Stimulated activated naive CD4-positive, alpha-beta T cell treated with Interleukin-2 at 50 U/mL for 16 hours (primary cell): ENCODE measurements around the gene LRG1.

Experiments used
- DNase-seq: peaks from one replicate; lab custom pipeline; 2025; lab: John Stamatoyannopoulos, UW

LRG1 gene

DNA sequence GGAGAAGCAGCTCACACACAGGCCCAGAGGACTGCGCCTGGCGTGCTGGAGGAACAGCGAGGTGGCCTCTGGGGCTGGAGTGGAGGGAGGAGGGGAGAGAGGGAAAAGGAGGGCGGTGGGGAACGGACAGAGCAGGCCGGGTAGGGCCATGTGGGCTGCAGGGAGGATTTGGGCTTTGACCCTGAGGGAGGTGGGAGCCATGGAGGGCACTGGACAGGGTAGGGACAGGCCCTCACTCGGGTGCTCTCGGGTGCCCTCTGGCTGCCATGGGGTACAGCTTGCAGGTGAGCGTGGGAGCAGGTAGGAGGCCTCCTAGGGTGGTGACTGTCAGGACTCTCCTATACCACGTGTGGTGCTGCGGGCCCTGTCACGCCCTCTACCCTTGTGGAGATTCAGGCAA, 44.4 kb downstream of the LRG1 start:
- DNase-seq = no peak

DNA sequence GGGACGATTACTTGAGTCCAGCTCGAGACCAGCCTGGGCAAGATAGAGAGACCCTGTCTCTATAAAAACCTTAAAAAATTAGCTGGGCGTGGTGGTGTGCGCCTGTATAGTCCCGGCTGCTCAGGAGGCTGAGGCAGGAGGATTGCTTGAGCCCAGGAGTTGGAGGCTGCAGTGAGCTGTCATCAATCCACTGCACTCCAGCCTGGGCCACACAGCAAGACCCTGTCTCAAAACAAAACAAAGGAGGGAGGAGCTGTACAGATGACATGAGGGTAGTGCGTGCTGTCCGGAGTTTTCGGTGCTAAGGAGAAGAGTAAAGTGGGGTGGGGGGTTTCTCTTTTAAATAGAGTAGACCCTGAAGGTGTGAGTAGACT, 45.2 kb downstream of the LRG1 start:
- DNase-seq = no peak

DNA sequence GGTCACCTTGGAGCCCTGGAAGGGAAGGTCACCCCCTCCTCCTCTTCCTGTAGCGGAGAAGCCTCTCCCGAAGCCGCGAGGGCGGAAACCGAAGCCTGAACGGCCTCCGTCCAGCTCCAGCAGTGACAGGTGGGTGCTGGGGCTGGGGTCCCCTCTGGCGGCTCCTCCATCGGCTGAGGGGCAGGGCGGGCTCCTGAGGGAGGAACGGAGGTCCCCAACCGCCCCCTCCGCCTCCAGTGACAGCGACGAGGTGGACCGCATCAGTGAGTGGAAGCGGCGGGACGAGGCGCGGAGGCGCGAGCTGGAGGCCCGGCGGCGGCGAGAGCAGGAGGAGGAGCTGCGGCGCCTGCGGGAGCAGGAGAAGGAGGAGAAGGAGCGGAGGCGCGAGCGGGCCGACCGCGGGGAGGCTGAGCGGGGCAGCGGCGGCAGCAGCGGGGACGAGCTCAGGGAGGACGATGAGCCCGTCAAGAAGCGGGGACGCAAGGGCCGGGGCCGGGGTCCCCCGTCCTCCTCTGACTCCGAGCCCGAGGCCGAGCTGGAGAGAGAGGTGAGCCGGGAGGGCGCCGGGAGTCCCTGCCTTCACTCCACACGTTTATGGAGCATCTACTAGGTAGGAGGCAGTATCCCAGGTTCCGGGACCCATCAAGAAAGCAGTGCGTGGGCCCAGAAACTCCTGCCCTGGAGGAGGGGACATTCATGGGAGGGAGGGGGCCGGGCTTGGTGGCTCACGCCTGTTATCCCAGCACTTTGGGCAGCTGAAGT, 45.7 kb downstream of the LRG1 start:
- DNase-seq = no peak

DNA sequence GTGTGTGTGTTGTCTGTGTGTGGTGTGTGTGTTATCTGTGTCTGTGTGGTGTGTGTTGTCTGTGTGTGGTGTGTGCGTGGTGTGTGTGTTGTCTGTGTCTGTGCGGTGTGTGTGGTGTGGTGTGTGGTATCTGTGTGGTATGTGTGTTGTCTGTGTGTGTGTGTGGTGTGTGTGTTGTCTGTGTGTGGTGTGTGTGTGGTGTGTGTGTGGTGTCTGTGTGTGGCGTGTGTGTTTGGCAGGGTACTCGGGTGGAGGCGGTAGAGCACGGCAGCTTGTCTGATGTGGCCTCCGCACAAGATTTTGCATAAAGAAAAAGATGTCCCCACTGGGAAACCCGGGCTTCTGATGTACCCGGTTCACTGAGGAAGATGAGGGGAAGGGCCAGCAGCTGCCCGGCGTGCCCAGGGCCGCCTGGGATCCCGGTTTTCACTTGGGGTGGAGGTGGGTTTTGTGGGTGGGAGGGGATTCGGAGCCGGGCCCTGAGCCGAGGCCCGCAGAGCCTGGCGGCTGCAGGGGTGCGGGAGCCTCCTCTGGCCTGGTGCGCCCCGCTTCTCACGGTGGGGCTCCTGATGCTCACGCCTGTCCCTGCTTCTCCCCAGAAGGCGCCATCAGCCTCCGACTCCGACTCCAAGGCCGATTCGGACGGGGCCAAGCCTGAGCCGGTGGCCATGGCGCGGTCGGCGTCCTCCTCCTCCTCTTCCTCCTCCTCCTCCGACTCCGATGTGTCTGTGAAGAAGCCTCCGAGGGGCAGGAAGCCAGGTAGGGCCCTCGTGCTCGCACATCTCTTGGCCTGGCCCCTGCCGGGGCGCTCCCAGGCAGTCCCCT, 46.5 kb downstream of the LRG1 start:
- DNase-seq = no peak

DNA sequence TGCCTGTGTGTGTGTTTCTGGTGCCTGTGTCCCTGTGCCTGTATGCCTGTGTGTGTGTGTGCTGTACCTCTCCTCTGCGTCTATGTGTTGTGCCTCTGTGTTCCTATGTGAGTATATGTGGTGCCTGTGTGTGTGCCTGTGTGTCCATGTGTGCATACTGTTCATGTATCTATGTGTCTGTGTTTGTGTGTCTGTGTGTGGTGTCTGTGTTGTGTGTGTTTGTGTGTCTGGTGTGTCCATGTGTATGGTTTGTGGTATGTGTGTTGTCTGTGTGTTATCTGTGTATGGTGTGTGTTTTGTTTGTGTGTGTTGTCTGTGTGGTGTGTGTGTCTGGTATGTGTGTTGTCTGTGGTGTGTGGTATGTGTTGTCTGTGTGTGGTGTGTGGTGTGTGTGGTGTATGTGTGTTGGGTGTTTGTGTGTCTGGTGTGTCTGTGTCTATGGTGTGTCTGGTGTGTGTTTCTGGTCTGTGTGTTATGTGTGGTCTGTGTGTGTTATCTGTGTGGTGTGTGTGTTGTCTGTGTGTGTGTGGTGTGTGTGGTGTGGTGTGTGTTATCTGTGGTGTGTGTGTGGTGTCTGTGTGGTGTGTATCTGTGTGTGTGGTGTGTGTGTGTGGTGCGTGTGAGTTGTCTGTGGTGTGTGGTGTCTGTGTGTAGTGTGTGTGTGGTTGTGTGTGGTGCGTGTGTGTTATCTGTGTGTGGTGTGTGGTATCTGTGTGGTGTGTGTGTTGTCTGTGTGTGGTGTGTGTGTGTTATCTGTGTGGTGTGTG, 47.3 kb downstream of the LRG1 start:
- DNase-seq = no peak

DNA sequence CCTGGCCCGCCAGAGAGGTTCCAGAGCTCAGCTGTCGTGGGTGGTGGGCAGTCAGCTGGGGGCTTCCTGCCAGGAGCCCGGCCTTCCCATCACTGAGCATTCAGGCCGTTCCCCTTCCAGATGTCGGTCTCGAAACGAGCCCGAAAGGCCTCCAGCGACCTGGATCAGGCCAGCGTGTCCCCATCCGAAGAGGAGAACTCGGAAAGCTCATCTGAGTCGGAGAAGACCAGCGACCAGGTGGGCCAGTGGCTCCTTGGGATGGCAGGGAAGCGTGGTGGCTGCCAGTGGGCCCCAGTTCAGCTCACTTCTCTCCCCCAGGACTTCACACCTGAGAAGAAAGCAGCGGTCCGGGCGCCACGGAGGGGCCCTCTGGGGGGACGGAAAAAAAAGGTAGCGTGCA, 48.4 kb downstream of the LRG1 start:
- DNase-seq = no peak

DNA sequence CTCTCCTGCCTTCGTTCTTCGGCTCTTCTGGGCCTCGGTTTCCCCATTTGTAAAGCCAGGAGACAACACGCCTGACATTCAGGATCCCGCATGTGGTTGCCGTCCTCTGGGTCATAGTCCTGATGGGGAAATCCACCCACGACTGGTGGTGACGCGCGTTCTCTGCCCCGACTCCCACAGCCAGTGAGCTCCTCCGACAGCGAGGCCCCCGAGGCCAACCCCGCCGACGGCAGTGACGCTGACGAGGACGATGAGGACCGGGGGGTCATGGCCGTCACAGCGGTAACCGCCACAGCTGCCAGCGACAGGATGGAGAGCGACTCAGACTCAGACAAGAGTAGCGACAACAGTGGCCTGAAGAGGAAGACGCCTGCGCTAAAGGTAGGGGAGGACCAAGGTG, 51.3 kb downstream of the LRG1 start:
- DNase-seq = no peak

DNA sequence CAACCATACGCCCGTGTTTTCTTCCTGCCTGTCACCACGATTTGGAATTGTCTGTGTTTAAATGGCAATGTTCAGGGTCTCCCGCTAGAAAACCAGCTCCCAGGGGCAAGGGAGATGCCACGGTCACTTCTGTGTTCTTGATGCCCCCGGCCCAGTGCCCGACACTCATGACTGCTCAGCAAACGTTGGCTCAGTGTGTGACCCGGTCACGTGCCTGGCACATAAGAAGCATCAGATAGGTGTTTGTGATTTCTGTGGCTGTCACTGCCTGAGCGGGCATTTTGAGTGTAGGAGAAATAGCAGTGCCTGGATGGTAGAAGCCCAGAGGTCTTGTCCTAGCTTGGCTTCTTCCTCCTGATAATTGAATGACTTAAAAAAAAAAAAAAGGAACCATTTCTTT, 52.3 kb downstream of the LRG1 start:
- DNase-seq = no peak
